Measurements from ENCODE around the gene AP1G2. TPM values are rescaled to one million over a fixed set of nuclear protein-coding genes. Genes with fewer than 3 reads are reported as not detected.

The AP1G2 gene
- total and polyA plus RNA-seq, 2 of the 13 experiments (the other 11 are each of a cell fraction or from before 2014, with no cell fraction given): 96.9 to 611 TPM

DNA sequence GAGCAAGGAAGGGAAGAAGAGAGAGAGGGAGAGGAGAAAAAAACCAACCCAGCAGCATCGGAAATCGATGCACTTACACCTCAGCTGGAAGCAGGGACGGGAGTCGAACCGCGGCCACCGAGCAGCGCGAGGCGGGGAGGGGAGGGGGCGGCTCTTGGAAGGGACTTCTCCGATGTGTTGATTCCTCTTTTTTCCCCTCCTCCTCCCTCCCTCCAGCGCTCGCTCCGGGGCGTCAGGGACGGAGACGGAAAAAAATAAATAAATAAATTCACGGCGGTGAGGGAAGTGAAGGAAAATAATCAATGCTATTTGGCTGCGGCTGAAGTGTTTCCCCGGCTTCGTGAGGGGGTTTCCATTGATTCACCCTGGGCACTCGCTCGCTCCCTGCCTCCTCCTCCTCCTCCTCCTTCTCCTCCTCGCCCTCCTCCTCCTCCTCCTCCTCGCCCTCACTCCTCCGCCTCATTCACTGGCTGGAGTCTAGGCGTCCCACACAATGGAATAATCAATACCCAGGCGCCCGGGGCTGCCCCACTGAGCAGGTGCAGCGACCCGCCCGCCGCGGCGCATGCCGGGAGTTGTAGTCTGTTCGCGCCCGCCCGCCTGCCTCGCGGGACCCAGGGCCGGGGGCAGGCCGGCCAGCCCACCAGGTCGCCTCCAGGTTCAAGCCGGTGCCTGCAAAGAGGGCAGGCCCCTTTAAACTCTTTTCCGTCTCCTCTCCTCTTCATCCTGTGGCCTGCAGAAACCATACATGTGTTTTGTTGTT lies 16.1 kb downstream of the AP1G2 start, which contains the start of gene ZFHX2 (continued):
- TF ChIP-seq ZNF276 (CRISPR knock-in tag; IDR thresholded peaks at IDR 0.05; ENCODE audit: low read depth): peak; percentile 50; the same call in 1 of the 2 replicates
- TF ChIP-seq ZNF34 (CRISPR knock-in tag; IDR thresholded peaks at IDR 0.05; ENCODE audit: borderline replicate concordance): 0 out of 2 replicates have a peak, but pooled peaks have one; percentile 71
- peak; percentile 78; the same call in 1 of the 2 replicates for TF ChIP-seq AKAP8 (CRISPR knock-in tag; IDR thresholded peaks at IDR 0.05)
- no peak for TF ChIP-seq CREB1 (IDR thresholded peaks at IDR 0.05)
- TF ChIP-seq CREB1 (CRISPR knock-in tag; IDR thresholded peaks at IDR 0.05): no peak
- 0 out of 2 replicates have a peak, but pooled peaks have one; percentile 17 for TF ChIP-seq HHEX (CRISPR knock-in tag; IDR thresholded peaks at IDR 0.05)
- TF ChIP-seq TGIF2 (CRISPR knock-in tag; IDR thresholded peaks at IDR 0.05): no peak
- TF ChIP-seq ZNF530 (CRISPR knock-in tag; IDR thresholded peaks at IDR 0.05; ENCODE audit: low read depth): no peak
- peak; percentile 80; the same call in 1 of the 2 replicates for TF ChIP-seq THAP9 (CRISPR knock-in tag; IDR thresholded peaks at IDR 0.05; ENCODE audit: borderline replicate concordance)
- 0 out of 2 replicates have a peak, but pooled peaks have one; percentile 56 for TF ChIP-seq ISX (CRISPR knock-in tag; conservative IDR thresholded peaks at IDR 0.05)
- no peak for TF ChIP-seq ZBTB8A (CRISPR knock-in tag; IDR thresholded peaks at IDR 0.05; ENCODE audit: borderline replicate concordance, low read depth)
- no peak for TF ChIP-seq TBX3 (IDR thresholded peaks at IDR 0.05; ENCODE audit: borderline replicate concordance)
- TF ChIP-seq, protein P1, sequence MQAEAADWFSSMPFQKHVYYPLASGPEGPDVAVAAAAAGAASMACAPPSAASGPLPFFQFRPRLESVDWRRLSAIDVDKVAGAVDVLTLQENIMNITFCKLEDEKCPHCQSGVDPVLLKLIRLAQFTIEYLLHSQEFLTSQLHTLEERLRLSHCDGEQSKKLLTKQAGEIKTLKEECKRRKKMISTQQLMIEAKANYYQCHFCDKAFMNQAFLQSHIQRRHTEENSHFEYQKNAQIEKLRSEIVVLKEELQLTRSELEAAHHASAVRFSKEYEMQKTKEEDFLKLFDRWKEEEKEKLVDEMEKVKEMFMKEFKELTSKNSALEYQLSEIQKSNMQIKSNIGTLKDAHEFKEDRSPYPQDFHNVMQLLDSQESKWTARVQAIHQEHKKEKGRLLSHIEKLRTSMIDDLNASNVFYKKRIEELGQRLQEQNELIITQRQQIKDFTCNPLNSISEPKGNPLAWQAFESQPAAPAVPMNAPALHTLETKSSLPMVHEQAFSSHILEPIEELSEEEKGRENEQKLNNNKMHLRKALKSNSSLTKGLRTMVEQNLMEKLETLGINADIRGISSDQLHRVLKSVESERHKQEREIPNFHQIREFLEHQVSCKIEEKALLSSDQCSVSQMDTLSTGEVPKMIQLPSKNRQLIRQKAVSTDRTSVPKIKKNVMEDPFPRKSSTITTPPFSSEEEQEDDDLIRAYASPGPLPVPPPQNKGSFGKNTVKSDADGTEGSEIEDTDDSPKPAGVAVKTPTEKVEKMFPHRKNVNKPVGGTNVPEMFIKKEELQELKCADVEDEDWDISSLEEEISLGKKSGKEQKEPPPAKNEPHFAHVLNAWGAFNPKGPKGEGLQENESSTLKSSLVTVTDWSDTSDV (CRISPR knock-in tag; IDR thresholded peaks at IDR 0.05): peak; percentile 90
- 0 out of 2 replicates have a peak, but pooled peaks have one; percentile 3 for TF ChIP-seq ZNF644 (CRISPR knock-in tag; IDR thresholded peaks at IDR 0.05; ENCODE audit: low read depth)
- TF ChIP-seq SCMH1 (CRISPR knock-in tag; IDR thresholded peaks at IDR 0.05; ENCODE audit: borderline replicate concordance): no peak
- no peak for TF ChIP-seq HNRNPUL1 (IDR thresholded peaks at IDR 0.05; ENCODE audit: low read depth, low read length)
- TF ChIP-seq RORA (CRISPR knock-in tag; IDR thresholded peaks at IDR 0.05): no peak
